Measurements from ENCODE around the gene IFT80. TPM values are rescaled to one million over a fixed set of nuclear protein-coding genes. Genes with fewer than 3 reads are reported as not detected.
A peak's percentile ranks its signal among the peaks of the same experiment; 100 is the strongest.

The IFT80 gene
- total and polyA plus RNA-seq, 2 of the 4 experiments (the other 2 are of a cell fraction): 15.2 to 16.8 TPM

- intact Hi-C loops (cut with micrococcal nuclease): no loop called here
- H2AK9ac ChIP-seq (replicated peaks; ENCODE audit: low read depth, low read length, poor library complexity): peak overlapping the region; percentile 67
Measured at GRCh38 chr3:160398820-160399124, 253 bp downstream of the IFT80 start.

More at GRCh38 chr3:160398820-160399124, 253 bp downstream of the IFT80 start:
- WGBS, 2 experiments (ENCODE audit: extremely low coverage in 2 of 2, insufficient read length in 1 of 2): 0% methylated on average over 3 of the region's 9 CpGs; no CpG with 5 or more reads in 1 of the 2 experiments
- ChIA-PET POLR2A (ENCODE audit: unreplicated experiment) (no interaction called here), CTCF (no interaction called here)
- H4K91ac ChIP-seq (ENCODE audit: insufficient read depth, low read depth, low read length): peak overlapping the region; percentile 67
- H2BK5ac ChIP-seq (ENCODE audit: low read depth, low read length, poor library complexity, severe bottlenecking): peak overlapping the region; percentile 23
- no peak overlapping the region for H2AK5ac ChIP-seq (ENCODE audit: low read depth, low read length)
- TF ChIP-seq BHLHE40 (IDR thresholded peaks at IDR 0.05; ENCODE audit: low read depth, low read length) (no peak), NFE2L2 (IDR thresholded peaks at IDR 0.05; ENCODE audit: low read depth, low read length) (no peak), POLR2A (IDR thresholded peaks at IDR 0.05; ENCODE audit: low read depth, low read length) (no peak), RCOR1 (IDR thresholded peaks at IDR 0.05; ENCODE audit: insufficient replicate concordance, low read length) (no peak)
- TF ChIP-seq, protein P1, sequence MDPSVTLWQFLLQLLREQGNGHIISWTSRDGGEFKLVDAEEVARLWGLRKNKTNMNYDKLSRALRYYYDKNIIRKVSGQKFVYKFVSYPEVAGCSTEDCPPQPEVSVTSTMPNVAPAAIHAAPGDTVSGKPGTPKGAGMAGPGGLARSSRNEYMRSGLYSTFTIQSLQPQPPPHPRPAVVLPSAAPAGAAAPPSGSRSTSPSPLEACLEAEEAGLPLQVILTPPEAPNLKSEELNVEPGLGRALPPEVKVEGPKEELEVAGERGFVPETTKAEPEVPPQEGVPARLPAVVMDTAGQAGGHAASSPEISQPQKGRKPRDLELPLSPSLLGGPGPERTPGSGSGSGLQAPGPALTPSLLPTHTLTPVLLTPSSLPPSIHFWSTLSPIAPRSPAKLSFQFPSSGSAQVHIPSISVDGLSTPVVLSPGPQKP (IDR thresholded peaks at IDR 0.05; ENCODE audit: borderline replicate concordance, low read depth, low read length): no peak
- dilution Hi-C loops (cut with HindIII; ENCODE audit: low sequenced_read_pairs, unreplicated experiment) (no loop called here), in situ Hi-C loops (cut with MboI; ENCODE audit: low sequenced_read_pairs) (no loop called here)
- no peaks in the 10 kb centered on the region for H3K9me1 ChIP-seq (ENCODE audit: insufficient read depth, low read length)
- H2AFZ ChIP-seq (replicated peaks; ENCODE audit: low read length, poor library complexity): peak overlapping the region; percentile 96
- peak overlapping the region; percentile 97 for H3K23ac ChIP-seq (ENCODE audit: low read depth, low read length)
- peak overlapping the region; percentile 60 for H3K4me3 ChIP-seq (ENCODE audit: insufficient read depth, low read depth, low read length)
- no peaks in the 10 kb centered on the region for H3K27me3 ChIP-seq (ENCODE audit: control insufficient read depth, insufficient read depth, low read length)
- H3K18ac ChIP-seq (ENCODE audit: low read depth, low read length): no peak overlapping the region
- peak overlapping the region; percentile 8 for H3K27ac ChIP-seq (ENCODE audit: insufficient read depth, low read length)
- ATAC-seq (ENCODE audit: low read depth) (peak; percentile 7), DNase-seq (no peak)
- peak overlapping the region; percentile 20; the same call in 1 of the 3 replicates for H2BK15ac ChIP-seq (ENCODE audit: low read depth, low read length)
- peak overlapping the region; percentile 92 for H3K14ac ChIP-seq (replicated peaks; ENCODE audit: low read depth, low read length)
- H3K36me3 ChIP-seq (ENCODE audit: control insufficient read depth, insufficient read depth, low read length): no peaks in the 10 kb centered on the region; the same call in 1 of the 2 replicates
- peaks cover 3% of the 10 kb centered on the region; the same call in 1 of the 2 replicates for H3K4me1 ChIP-seq (ENCODE audit: control insufficient read depth, insufficient read depth, low read length)
- no peaks in the 10 kb centered on the region for H3K9me3 ChIP-seq (ENCODE audit: control insufficient read depth, insufficient read depth, low read length)
- H3K4ac ChIP-seq (ENCODE audit: low read depth, low read length): peak overlapping the region; percentile 84
- peak overlapping the region; percentile 50; the same call in 1 of the 2 replicates for H2BK20ac ChIP-seq (ENCODE audit: low read depth, low read length)
- peak overlapping the region; percentile 74 for H3K56ac ChIP-seq (ENCODE audit: extremely low read depth, insufficient read depth, low read length)
- peak overlapping the region; percentile 21 to 95; a peak in 3 of 4 replicates for H4K8ac ChIP-seq (ENCODE audit: low read depth in 2 of 2, low read length in 2 of 2)
- peak overlapping the region; percentile 83 for H3K4me2 ChIP-seq (ENCODE audit: low read depth, low read length)
- H4K5ac ChIP-seq (ENCODE audit: low read depth, low read length): peak overlapping the region; percentile 38; the same call in 1 of the 2 replicates
- peaks cover 3% of the 10 kb centered on the region for H4K20me1 ChIP-seq (ENCODE audit: insufficient read depth, low read length)
- no TSS peak for BruUV-seq (replicated peaks)
- peak overlapping the region; percentile 68 for H2BK120ac ChIP-seq (ENCODE audit: low read depth, low read length)
- H3K9ac ChIP-seq (ENCODE audit: low read depth, low read length): peak overlapping the region; percentile 54
- peaks cover 5 to 24% of the 10 kb centered on the region in 2 experiments for H3K79me1 ChIP-seq (ENCODE audit: low read depth in 1 of 2, low read length in 2 of 2)
